Panc1 (cell line): ENCODE results near the gene METTL2B.
"Not testable (repeated sequence)": the region's sequence is repeated elsewhere in the genome, so short reads cannot be mapped to it uniquely, and the experiment has no call there.

Experiments used
- CTCF ChIP-seq: fragments of 450-650 bp; IDR thresholded peaks from 2 replicates; pipeline ENCODE4 v1.5.1; 2017; ENCODE audit warnings: mild to moderate bottlenecking
- POLR2AphosphoS5 ChIP-seq: IDR thresholded peaks from 2 replicates; pipeline ENCODE4 v1.6.1; 2012; ENCODE audit warnings: mild to moderate bottlenecking, low read depth, low read length, moderate library complexity
- REST ChIP-seq, 2 experiments: IDR thresholded peaks; 2 replicates each; pipeline ENCODE4 v1.6.1; 2011 to 2012; ENCODE audit warnings: low read depth in 2 of 2, control low read depth in 1 of 2, low read length in 1 of 2, mild to moderate bottlenecking in 1 of 2, moderate library complexity in 1 of 2; ENCODE audit not compliant: insufficient read depth in 1 of 2
- SIN3A ChIP-seq: IDR thresholded peaks from 2 replicates; pipeline ENCODE4 v1.6.1; 2012; ENCODE audit warnings: low read depth, mild to moderate bottlenecking, low read length, moderate library complexity, borderline replicate concordance; ENCODE audit not compliant: insufficient read depth
- TCF7L2 ChIP-seq: IDR thresholded peaks from 2 replicates; pipeline ENCODE4 v1.6.1; 2011; ENCODE audit warnings: mild to moderate bottlenecking, low read depth, low read length, inconsistent platforms

- not testable (repeated sequence) for TF ChIP-seq CTCF; REST (IDR thresholded peaks at IDR 0.05; ENCODE audit: insufficient read depth in 1 of 2, low read depth in 2 of 2, low read length in 1 of 2); POLR2AphosphoS5; SIN3A; TCF7L2
Observed at GRCh38 chr7:128546319-128546851, 69.8 kb downstream of the METTL2B start.
